ENCODE data around the gene BICD1.

Gene BICD1

DNA sequence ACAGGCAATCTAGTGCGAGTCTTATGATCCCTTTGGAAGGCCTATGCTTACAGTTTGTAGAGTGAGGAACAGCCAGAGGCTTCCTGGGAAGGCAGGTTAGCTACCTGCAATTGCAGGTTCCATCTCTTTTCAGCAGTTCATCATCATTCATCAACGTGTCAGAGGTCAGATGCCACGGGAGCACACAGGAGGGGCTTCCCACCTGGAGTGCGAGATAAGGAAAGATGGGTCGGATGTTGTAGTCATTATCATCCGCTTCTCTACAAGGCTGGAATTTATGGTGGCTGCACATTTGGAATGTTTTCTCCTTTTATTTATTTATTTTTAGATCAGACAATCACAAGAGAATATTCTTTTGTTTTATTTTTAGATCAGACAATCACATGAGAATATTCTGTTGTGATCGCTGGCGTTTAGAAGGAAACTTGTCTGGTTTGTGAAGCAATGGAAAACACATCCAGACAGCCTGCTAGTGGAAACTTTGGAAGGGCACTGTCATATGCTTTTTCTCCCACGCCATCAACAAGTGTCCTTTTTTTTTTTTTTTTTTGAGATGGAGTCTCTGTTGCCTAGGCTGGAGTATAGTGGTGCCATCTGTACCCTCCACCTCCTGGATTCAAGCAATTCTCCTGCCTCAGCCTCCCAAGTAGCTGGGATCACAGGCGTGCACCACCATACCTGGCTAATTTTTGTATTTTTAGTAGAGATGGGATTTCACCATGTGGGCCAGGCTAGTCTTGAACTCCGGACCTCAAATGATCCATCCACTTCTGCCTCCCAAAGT, 1.9 kb upstream of the BICD1 start:
- DNase-seq (ENCODE audit: low read depth in 2 of 2): no peak

DNA sequence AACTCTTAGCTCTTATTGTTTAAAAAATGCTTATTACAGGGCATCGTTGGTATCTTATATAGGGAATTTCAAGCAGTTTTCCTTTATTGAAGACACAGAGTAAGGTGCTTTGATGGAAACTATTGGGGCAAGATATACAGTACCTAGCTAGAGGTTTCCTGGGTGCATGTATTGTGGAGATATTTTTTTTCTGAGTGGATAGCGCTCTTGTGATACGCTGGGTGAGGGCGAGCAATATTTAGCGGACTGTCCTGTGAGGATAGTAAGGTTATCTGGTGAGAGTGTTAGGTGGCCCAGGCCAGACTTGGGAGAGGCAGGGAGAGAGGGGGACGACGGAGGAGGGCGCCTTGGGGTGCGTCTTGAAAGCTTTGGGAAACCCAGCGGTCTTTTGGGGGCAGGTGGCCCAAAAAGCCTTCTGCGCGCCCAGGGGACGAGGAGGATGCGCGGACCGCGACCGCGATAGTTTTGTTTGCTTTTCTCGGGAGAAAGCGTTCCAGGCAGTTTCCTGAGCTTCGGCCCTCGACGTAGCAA, 596 bp upstream of the BICD1 start:
- DNase-seq (ENCODE audit: low read depth in 2 of 2): no peak

DNA sequence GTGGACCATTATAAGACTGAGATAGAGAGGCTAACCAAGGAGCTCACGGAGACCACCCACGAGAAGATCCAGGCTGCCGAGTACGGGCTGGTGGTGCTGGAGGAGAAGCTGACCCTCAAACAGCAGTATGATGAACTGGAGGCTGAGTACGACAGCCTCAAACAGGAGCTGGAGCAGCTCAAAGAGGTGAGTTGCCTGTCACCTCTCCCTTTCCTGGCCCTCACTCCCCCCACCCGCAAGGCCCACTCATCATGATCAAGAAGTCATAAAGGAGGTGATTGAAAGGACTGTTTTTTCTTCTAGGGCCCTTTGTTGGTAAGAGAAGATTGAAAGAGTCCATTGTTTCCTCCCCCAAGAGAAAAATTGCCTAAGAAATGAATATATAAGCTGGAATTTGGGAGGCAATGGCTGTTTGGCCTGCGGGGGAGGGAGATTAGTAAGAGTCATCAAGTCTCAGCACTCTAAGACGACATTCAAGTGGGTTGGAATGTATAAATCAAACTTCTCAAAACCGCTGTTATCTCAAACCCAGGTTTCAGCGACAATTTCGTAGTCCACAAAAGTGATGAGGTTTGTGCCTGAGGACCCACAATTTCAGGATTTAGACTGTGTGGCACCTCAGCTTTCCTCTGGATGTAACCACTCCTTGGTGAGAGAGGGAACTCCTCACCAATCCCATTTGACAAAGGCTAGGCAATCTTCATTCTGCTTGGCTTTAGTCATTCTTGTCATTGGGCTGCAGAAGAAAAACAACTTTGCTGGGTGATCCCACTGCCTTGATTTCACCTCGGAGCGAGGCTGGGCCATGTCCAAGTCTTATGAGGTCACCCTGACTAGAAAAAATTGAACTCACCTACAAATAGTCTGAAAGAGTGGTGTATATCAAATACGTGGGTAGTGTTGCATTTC, 966 bp downstream of the BICD1 start:
- DNase-seq (ENCODE audit: low read depth in 2 of 2): no peak

DNA sequence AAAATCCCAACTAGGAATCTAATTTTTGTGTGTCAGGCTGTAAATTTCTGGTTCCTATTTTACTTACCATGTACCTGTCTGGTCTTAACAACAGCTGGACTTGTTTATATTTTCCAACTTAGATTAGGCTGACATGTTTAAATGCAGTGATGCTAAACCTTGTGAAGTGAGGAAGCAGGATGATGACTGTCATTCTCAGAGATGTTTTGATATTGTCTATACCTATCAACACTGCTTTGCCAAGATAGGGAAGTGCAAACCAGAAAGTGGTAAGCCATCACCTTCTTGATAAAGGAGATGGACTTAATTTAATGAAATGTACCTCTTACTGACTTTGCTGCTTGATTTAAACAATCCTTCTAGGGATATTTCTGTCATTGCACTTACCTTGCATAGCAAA, 2.1 kb downstream of the BICD1 start:
- DNase-seq (ENCODE audit: low read depth in 2 of 2): no peak

DNA sequence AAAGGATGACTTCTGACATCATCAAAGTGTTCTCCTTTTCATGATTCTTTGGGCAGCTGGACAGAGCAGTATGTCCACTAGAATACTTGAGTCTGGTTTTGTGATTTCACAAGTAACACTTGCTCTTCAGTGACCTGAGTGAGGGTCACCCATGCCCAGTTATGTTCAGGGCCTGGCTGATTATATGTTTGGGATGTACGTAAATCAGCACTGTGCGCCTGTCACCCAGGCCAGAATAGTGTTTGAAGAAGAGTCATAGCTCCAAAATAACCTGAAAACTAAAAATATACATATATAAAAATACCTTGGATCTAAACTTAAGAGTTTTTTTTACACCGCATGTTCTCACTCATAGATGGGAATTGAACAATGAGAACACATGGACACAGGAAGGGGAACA, 3.8 kb downstream of the BICD1 start:
- DNase-seq (ENCODE audit: low read depth in 2 of 2): no peak

DNA sequence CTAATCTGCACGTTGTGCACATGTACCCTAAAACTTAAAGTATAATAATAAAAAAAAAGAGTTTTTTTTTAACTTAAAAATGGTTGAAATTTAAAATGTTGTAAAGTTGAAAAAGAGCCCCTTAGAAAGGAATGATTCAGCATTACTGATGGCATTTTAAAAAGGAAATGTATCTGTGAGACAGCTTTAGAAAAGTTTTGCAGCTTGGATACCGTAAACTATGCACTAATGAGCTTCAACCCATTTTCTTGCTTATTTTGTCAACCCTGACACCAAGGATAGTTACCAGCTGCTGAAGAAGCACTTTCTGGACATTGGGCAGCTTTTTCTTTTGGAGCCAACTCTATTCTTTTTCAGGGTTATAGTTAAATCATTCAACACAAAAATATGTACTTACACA, 4.3 kb downstream of the BICD1 start:
- no peak for DNase-seq (ENCODE audit: low read depth in 2 of 2)

DNA sequence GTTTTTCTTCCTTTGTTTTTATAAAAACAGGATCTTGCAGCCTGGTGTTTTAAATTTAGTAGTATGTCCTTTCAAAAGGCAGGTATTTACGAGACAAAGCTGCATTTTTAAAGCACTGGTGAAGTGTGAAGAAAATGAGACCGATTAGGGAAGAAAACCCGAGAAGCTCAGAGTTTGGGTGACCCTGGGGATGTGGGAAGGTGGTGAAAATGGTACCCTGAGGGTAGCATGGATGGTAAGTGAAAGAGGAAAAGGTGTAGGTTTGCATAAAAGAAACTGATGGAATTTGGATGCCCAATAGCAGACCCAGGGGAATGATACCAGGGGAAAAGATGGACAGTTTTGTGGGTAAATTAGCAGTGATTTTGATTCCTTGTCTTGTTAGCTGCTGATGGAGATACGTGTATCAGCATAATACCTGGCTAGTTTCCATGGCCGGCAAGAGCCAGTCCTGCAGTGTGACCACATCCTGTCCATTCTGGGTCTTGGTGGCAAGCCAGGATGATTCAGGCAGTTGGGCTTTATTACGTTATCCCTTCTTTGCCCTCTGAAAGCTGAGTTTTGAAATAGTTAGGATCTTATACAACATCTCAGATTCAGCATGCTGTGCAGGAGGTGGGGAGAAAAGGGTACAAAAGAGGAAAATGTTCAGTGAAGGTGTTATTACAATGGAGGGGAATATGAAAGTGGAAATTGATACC, 8.9 kb downstream of the BICD1 start:
- DNase-seq (ENCODE audit: low read depth in 2 of 2): no peak

DNA sequence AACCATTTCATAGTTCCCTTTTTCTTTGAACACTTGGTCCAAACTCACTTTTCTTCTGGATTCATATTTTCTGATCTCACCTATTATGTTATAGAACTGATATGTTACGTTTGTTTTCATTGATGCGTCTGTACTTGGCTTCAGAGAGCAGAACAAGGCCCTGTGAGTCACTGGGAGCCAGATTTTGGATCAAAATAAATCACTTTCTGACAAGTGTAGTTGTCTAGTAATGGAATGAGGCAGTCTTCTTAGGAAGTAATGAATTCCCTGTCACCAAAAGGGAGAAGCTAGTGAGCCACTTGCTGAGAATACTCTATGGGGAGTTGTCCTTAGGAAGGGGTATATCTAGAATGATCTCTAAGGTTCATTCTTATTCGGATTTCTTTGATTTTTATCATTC, 10.2 kb downstream of the BICD1 start:
- DNase-seq (ENCODE audit: low read depth in 2 of 2): no peak

DNA sequence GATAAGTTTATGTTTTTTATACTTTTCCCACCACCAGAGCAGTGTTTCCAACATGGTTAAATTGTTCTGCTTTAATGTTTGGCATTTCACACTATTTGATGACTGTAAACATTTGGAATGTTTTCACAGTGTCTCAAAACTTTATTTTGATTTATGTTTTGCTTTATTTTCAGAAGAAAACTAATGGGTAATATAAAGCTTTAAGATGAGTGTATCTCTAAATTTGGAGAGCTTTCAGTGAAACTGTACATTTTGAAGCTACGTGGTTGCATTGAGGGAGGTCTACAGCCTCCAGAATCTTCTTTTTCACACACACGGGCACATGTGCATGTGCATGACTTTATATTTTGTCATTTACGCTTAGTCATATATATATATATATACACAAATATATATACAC, 10.7 kb downstream of the BICD1 start:
- no peak for DNase-seq (ENCODE audit: low read depth in 2 of 2)

DNA sequence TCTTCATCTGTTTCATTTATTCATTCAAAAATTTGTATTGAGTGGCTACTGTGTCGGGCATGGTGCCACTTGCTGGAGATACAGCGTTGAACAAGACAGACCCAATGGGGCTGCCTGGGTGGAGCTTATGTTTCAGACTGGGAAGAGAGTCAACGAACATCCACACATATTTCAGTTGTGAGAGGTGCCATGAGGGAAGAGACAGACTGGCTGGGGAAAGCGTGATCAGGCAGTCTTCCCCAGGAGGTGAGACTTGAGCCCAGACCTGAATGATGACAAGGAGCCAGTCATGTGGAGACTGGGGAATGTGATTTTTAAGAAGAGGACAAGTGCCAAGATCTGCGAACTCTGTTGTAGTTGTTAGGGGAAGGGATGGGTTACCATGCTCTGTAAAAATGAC, 12.2 kb downstream of the BICD1 start:
- no peak for DNase-seq (ENCODE audit: low read depth in 2 of 2)

DNA sequence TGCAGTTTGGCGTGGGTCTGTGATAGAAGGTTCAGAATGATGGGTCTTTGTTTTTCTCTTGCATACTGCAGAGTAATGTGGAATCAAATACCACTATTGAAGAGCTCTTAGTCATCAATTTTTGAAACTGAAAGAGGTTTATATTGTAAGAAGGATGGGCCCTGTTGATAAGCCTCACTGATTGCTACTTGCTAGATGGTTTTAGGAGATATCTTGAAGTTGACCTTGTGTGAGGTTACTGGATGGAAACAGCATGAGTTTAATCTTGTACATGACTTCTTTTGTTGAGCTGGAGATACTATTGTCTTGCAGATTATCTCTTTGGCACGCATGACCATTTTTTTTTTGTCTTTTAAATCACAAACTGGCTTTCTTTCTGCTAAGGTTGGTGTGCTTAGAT, 13.8 kb downstream of the BICD1 start:
- DNase-seq (ENCODE audit: low read depth in 2 of 2): no peak

DNA sequence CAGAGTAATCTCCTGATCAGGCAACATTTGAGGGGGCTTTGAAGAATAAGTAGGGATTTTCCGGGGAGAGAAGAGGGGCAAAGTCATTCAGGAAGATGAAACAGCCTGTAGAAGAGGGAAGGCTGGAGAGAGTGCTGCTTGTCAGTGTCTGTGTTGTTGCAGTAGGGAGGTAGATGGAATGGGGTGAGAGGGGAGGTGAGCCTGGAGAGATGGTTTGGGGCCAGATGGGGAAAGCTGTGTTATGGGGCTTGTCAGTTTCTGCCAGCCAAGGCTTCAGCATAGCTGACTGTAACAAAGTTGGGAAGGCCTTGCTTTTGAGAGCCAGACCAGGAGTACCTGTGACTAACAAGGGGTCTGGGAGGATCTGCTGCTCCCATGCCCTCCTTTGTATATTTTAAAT, 18.0 kb downstream of the BICD1 start:
- DNase-seq (ENCODE audit: low read depth in 2 of 2): no peak

DNA sequence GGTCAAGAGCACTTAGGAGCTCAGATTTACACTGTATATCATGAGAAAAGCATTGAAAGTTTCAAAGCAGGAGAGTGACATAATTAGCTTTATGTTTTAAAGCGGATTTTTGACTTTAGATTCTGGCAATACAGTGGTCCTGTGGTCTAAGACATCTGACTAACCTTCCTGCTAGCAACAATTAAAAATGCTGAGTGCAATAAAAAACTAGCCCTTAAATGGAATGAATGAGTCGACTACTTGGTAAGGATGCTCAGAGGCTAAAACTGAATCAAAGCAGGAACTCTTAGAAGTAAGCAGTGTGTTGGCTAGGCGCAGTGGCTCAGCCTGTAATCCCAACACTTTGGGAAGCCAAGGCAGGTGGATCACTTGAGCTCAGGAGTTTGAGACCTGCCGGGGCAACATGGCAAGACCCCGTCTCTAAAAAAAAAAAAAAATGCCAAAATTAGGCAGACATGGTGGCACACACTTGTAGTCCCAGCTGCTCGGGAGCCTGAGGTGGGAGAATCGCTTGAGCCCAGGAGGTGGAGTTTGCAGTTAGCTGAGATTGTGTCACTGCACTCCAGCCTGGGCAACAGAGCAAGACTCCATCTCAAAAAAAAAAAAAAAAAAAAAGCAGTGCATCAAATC, 18.9 kb downstream of the BICD1 start:
- no peak for DNase-seq (ENCODE audit: low read depth in 2 of 2)

DNA sequence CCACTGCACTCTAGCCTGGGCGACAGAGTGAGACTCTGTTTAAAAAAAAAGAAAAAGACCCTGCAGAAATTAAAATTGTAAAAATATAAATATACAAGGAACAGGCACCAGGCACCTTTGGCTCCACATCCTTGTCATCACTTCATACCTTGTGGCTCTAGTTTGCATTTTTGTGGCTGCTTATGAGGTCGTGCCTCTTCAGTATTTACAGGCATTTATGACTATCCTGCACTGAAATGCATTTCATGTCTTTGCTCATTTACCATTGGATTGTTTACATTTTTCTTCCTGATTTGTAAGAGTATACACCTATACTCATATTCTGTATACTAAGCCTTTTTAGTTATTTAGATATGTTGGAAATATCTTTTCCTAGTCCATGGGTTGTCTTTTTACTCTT, 20.1 kb downstream of the BICD1 start:
- no peak for DNase-seq (ENCODE audit: low read depth in 2 of 2)

DNA sequence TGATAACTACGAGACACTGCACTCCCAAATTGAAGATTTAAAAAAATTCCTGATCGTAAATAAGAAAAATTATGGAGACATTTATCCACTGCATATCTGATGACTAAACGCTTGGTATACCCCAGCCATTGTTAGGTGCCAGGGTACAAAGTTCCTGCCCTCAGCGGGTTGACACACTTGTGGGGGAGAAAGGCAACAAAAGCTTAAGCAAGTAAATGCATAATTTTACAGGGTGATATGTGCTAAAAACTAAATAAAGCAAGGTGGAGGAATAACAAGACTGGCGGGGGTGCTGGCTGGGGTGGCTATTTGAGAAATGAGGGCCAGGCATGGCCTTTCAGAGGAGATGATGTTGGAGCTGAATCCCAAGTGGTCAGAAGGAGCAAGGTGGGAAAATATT, 25.0 kb downstream of the BICD1 start:
- DNase-seq (ENCODE audit: low read depth in 2 of 2): no peak

DNA sequence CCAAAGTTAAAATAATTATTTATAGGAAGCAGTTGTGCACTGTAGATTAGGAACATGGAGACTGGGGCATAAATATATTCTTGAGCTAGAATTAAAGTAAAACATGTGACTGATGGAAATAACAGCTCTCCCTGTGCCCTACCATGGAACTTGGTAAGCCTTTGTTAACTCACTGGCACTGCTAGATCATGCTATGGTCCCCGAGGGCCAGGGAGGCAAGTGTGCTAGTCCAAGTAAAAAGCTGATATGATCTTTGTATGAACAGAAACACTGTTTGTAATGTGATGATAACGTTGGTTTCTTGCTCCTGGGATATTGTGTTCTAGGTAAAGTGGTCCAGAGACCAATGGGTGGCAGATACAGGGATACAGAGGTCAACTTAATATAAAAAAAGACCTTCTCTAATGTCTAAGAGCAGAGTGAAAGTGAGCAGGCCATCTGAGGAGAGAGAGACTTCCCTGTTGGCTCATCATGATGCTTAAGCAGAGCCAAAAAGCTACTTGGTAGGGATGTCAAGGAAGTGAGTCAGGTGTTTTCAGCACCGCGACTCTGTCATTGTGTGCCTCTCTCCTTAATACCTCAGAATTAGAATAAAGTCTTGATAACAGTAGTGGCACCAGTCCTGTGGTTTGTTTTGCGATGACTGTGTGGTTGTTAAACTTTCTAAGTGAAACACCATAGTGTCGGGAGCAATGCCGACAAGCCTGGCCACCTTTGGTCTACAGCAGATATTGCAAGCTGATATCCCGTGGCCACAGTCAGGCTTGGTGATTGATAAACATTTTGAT, 27.6 kb downstream of the BICD1 start:
- DNase-seq (ENCODE audit: low read depth in 2 of 2): peak; percentile 59 to 65

DNA sequence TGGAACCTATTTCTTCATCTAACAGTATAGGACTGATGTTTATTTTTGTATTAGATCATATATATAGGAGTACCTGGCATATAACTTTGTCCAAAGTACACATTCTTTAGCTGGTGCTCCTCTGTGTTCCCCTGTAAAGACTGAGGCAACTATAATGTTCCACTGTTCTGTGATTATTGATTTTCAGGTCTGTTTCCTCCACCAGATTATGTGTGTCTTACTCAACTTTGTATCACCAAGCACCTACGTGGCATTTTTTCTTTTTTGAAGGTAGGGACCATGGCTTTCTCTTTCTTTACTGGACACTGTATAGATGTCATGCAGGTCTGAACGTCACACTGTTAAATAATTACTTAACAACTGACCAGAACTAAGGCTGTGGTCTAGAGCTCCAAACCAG, 29.3 kb downstream of the BICD1 start:
- no peak for DNase-seq (ENCODE audit: low read depth in 2 of 2)

DNA sequence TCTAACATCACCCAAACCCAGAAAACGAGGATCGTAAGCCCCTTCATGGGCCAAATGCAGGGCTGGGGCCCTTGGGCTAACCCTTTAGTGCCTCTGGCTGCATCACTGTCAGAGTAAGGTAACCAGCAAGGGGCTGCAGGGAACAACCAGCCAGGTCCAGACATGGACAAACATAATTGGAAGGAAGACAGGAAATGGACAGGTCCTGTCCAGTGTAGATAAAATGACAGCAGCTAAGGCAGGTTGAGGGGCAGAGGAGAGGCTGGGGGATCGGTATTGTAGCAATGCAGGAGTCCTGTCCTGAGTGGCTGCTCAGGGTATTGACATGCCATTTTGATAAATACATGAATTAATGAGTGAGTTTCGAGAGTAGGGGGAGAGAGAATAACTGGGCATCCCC, 29.8 kb downstream of the BICD1 start:
- DNase-seq (ENCODE audit: low read depth in 2 of 2): no peak

DNA sequence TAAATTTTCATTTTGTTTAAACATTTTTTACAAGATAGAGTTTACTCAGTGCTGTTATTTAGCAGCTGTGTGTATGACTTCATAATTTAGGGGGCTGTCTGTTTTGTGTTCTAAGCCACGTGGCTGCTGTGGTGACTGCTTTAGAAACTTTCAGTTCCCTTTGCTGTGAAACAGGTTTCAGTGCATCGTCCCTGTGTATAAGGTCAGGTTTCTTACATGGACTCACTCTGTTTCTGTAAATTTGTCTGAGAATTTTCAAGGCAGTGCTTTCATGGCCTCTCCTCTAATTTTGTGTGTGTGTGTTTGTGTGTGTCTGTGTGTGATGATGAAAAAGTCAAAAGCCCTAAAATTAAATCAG, 32.4 kb downstream of the BICD1 start:
- peak in 1 of 2 donors; percentile 20 for DNase-seq (ENCODE audit: low read depth in 2 of 2)

DNA sequence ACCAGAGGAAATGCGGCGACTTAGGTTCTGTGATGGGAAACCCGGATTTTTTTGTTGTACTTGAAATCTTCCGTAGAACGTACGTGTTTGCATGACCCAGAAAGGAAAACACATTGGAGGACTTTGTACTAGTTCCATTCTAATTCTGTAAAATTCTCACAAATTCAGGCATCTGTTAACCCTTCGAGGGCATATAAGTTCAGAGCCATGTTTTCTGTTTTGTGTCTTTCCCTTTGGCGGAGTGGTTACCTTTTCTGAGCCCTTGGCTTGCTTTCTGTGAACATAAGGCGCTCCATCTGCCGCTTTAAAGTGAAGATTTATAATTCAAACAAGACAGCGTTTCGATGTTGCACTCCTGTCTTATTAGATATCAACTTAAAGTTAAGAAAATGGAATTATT, 34.2 kb downstream of the BICD1 start:
- no peak for DNase-seq (ENCODE audit: low read depth in 2 of 2)

DNA sequence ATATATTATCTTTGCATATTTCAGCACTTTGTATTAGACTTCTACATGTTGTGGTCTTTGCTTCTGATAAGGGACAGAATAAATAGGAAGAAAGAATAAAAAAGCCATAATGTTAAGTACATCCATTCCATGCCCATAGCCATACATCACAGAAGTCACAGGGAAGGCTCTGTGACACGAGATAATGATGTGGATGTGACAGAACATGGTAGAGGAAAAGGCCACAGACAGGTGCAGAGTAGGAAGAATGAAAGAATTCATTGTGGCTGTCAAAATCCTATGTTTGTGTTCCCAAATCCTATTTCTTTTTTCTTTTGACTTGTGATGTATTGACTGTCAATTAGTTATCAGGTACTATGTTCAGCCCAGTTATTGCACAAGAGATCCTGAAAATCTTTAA, 38.4 kb downstream of the BICD1 start:
- DNase-seq (ENCODE audit: low read depth in 2 of 2): no peak
